Measurements from ENCODE around the gene RNF181.

RNF181 gene

DNA sequence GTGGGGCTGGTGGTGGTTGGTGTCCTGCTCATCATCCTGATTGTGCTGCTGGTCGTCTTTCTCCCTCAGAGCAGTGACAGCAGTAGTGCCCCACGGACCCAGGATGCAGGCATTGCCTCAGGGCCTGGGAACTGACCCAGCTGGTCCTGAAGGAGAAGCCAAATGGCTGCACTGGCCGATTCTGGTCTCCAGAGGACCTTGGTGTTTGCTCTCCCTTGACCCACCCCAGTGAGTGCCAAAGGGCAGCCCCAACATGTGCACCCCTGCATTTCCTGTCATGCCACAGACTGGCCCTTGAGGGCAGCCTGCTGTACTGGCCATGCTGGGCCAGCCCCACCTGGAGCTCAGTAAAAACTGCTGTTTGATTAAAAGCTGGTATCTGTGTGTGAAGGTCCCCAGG, 2.5 kb upstream of the RNF181 start:
- Histone ChIP-seq H3K27me3 (no peaks in the 10 kb centered on the region), H3K27ac (no peak overlapping the region), H3K9me3 (no peaks in the 10 kb centered on the region), H3K36me3 (peaks cover 6 to 15% (median 14%) of the 10 kb centered on the region in 3 donors), H3K4me3 (no peak overlapping the region), H3K4me1 (peaks cover 0 to 63% (median 51%) of the 10 kb centered on the region in 4 donors)
- intact Hi-C loops (cut with DNase I; ENCODE audit: low total_unique reads) = no loop called here
- TF ChIP-seq, protein P1, sequence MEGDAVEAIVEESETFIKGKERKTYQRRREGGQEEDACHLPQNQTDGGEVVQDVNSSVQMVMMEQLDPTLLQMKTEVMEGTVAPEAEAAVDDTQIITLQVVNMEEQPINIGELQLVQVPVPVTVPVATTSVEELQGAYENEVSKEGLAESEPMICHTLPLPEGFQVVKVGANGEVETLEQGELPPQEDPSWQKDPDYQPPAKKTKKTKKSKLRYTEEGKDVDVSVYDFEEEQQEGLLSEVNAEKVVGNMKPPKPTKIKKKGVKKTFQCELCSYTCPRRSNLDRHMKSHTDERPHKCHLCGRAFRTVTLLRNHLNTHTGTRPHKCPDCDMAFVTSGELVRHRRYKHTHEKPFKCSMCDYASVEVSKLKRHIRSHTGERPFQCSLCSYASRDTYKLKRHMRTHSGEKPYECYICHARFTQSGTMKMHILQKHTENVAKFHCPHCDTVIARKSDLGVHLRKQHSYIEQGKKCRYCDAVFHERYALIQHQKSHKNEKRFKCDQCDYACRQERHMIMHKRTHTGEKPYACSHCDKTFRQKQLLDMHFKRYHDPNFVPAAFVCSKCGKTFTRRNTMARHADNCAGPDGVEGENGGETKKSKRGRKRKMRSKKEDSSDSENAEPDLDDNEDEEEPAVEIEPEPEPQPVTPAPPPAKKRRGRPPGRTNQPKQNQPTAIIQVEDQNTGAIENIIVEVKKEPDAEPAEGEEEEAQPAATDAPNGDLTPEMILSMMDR (IDR thresholded peaks at IDR 0.05) = no peak
- no peak for DNase-seq

DNA sequence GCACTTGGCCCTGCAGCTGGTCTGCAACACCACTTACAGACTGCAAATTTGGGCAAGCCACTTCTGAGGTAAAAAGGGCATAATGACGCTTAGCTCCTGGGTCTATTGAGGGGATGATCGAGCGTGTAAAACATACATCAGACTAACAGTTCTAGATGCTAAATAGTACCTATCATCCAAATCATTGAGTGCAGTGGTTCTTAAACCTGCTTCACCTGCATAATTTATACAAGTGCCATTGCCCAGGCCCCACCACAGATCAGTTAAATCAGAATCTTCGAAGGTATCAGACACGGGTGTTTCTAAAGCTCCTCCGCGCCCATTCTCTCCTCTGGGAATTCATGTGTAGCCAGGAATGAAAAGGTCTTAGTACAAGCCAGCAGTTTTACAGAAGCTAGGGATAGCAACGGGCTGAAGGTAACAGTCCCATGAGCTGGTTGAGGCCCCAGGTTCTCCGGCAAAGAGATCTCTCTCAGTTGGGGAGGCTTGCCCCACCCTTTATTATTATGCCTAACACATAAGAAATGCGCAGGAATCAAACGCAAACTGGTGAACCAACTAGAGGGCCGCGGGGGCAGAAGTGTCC, 737 bp upstream of the RNF181 start:
- intact Hi-C loops (cut with DNase I; ENCODE audit: low total_unique reads) = no loop called here
- H3K4me3 ChIP-seq = peak overlapping the region; percentile 64 to 94
- TF ChIP-seq, protein P1 (IDR thresholded peaks at IDR 0.05) = no peak
- H3K36me3 ChIP-seq = peaks cover 6 to 33% (median 24%) of the 10 kb centered on the region in 3 donors
- peak overlapping the region; percentile 83 to 98 for H3K27ac ChIP-seq
- H3K27me3 ChIP-seq = no peaks in the 10 kb centered on the region
- no peaks in the 10 kb centered on the region for H3K9me3 ChIP-seq
- DNase-seq = no peak
- peaks cover 0 to 60% (median 37%) of the 10 kb centered on the region in 4 donors for H3K4me1 ChIP-seq

DNA sequence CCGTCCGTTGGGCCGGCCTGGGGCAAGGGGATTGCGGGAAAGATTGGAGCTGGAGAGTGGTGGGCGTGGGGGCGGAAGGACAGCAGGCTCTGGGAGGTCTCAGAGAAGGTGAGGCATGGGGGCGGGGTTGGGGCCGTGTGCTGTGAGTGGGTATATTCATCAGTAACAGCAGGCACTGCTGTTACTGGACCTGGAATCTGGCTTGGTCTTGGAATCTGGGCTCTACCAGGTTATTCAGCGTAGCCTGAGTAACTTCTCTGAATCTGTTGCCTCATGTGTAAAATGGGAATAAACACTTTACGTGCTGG, 435 bp downstream of the RNF181 start:
- Histone ChIP-seq H3K4me3 (peak overlapping the region; percentile 64 to 94), H3K4me1 (peaks cover 0 to 61% (median 31%) of the 10 kb centered on the region in 4 donors)

DNA sequence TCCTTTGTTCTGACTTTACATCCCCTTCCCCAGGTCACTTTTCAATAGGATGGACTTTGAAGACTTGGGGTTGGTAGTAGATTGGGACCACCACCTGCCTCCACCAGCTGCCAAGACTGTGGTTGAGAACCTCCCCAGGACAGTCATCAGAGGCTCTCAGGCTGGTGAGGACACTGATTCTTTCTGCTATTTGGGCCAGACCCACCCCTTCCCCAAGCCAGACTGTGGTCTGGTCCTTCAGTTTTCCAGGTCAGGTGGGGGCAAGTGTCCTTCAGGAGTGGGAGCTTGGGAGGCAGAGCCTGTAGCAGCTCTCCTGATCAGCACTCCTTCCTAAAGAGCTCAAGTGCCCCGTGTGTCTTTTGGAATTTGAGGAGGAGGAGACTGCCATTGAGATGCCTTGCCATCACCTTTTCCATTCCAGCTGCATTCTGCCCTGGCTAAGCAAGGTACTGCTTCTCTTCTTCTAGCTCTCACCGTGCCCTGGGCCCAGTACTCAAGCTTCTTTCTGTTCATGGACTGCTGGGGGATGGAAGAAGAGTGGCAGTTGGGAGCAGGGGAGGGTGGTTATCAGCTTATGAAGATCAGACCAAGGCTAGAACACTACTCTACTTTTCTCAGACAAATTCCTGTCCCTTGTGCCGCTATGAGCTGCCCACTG, 1.1 kb downstream of the RNF181 start:
- TF ChIP-seq, protein P1 (IDR thresholded peaks at IDR 0.05) = no peak
- H3K9me3 ChIP-seq = no peaks in the 10 kb centered on the region
- H3K36me3 ChIP-seq = peaks cover 6 to 47% (median 24%) of the 10 kb centered on the region in 3 donors
- no peaks in the 10 kb centered on the region for H3K27me3 ChIP-seq
- H3K4me1 ChIP-seq = peaks cover 0 to 61% (median 34%) of the 10 kb centered on the region in 4 donors
- peak overlapping the region; percentile 83 to 98 for H3K27ac ChIP-seq
- H3K4me3 ChIP-seq = peak overlapping the region; percentile 64 to 94
- no peak for DNase-seq
- intact Hi-C loops (cut with DNase I; ENCODE audit: low total_unique reads) = no loop called here

More for the DNA sequence above, 435 bp downstream of the RNF181 start:
- intact Hi-C loops (cut with DNase I; ENCODE audit: low total_unique reads) = no loop called here
- peak overlapping the region; percentile 83 to 98 for H3K27ac ChIP-seq
- DNase-seq = no peak
- peaks cover 6 to 45% (median 24%) of the 10 kb centered on the region in 3 donors for H3K36me3 ChIP-seq
- H3K9me3 ChIP-seq = no peaks in the 10 kb centered on the region
- no peaks in the 10 kb centered on the region for H3K27me3 ChIP-seq
- TF ChIP-seq, protein P1 (IDR thresholded peaks at IDR 0.05) = no peak

DNA sequence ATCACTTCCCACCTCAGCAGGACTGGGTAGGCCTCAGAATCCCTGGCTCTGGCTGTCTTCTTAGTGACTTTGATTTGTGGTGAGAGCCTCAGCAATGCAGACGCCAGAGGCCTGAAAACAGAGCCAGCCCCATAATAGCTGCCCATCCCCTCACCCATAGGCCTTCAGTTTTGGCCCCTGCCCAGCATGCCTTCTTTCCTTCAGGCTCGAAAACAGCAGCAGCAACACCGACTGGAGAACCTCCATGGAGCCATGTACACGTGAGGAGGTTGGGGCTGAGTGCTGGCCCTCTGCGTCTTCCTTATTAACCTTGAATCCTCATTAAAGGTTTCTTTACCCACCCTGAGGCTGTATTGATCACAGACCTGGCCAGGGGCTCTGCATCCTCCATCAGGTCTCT, 1.7 kb downstream of the RNF181 start:
- intact Hi-C loops (cut with DNase I; ENCODE audit: low total_unique reads) = no loop called here
- DNase-seq = no peak
- peaks cover 6 to 47% (median 24%) of the 10 kb centered on the region in 3 donors for H3K36me3 ChIP-seq
- peak overlapping the region in 1 of 2 donors; percentile 98 for H3K27ac ChIP-seq
- no peaks in the 10 kb centered on the region for H3K9me3 ChIP-seq
- H3K27me3 ChIP-seq = no peaks in the 10 kb centered on the region
- H3K4me1 ChIP-seq = peaks cover 0 to 59% (median 36%) of the 10 kb centered on the region in 4 donors
- TF ChIP-seq, protein P1 (IDR thresholded peaks at IDR 0.05) = no peak
- no peak overlapping the region for H3K4me3 ChIP-seq

All from tibial artery (tissue), 4 donors.